CD14-positive monocyte (primary cell): ENCODE data around the gene NFIC. TPM values are rescaled to one million over a fixed set of nuclear protein-coding genes. Genes with fewer than 3 reads are reported as not detected.
A peak's percentile ranks its signal among the peaks of the same experiment; 100 is the strongest.

Experiments used
- DNase-seq, 3 donors: peaks; one replicate each; pipeline ENCODE4 v3.0.0-alpha.2; 2011 to 2022
- H2AFZ ChIP-seq: 2 replicates; pipeline ENCODE4 v1.6.0; 2012; ENCODE audit warnings: mild to moderate bottlenecking, low read depth, low read length, inconsistent platforms; ENCODE audit not compliant: insufficient read depth, poor library complexity, severe bottlenecking
- H3K27ac ChIP-seq, 2 donors: 1 replicate in 1 of 2; 2 replicates in 1 of 2; pipeline ENCODE4 v1.5.1; 2012 to 2013; ENCODE audit warnings: low read length in 2 of 2, control low read depth in 1 of 2, inconsistent platforms in 1 of 2, low read depth in 1 of 2, mild to moderate bottlenecking in 1 of 2
- H3K27me3 ChIP-seq, 2 donors: one replicate each; pipeline versions ENCODE4 v1.6.0 to v1.6.1; 2011 to 2013; ENCODE audit warnings: low read length in 2 of 2; ENCODE audit not compliant: control insufficient read depth in 2 of 2, insufficient read depth in 2 of 2
- H3K36me3 ChIP-seq, 2 donors: replicated peaks in 1 of 2; 1 replicate in 1 of 2; 2 replicates in 1 of 2; pipeline versions ENCODE4 v1.5.1 to v1.6.1; 2012 to 2013; ENCODE audit warnings: low read length in 2 of 2, control low read depth in 1 of 2, inconsistent platforms in 1 of 2, mild to moderate bottlenecking in 1 of 2; ENCODE audit not compliant: insufficient read depth in 2 of 2, control insufficient read depth in 1 of 2
- H3K4me1 ChIP-seq, 2 donors: 1 replicate in 1 of 2; 2 replicates in 1 of 2; pipeline versions ENCODE4 v1.5.1 to v1.6.1; 2012 to 2013; ENCODE audit warnings: low read length in 2 of 2, control low read depth in 1 of 2, inconsistent platforms in 1 of 2, mild to moderate bottlenecking in 1 of 2, moderate library complexity in 1 of 2; ENCODE audit not compliant: insufficient read depth in 2 of 2, control insufficient read depth in 1 of 2
- H3K4me2 ChIP-seq: replicated peaks from 2 replicates; pipeline ENCODE3; 2012; ENCODE audit warnings: low read length, moderate library complexity, mild to moderate bottlenecking; ENCODE audit not compliant: poor library complexity, severe bottlenecking; ENCODE audit errors: extremely low read depth
- H3K4me3 ChIP-seq, 3 experiments: fragments of 200-600 bp in 1 of 3; sonication (generic) in 1 of 3; replicated peaks in 1 of 3; 1 replicate in 2 of 3; 2 replicates in 1 of 3; pipeline ENCODE4 v1.5.1; 2011 to 2013; ENCODE audit warnings: low read length in 3 of 3, mild to moderate bottlenecking in 3 of 3, control low read depth in 2 of 3, low read depth in 2 of 3, inconsistent platforms in 1 of 3, moderate library complexity in 1 of 3
- H3K79me2 ChIP-seq: 2 replicates; pipeline ENCODE4 v1.6.0; 2012; ENCODE audit warnings: mild to moderate bottlenecking, control low read depth, inconsistent platforms, low read length, moderate library complexity; ENCODE audit not compliant: insufficient read depth
- H3K9ac ChIP-seq: 2 replicates; pipeline ENCODE4 v1.6.0; 2017; ENCODE audit warnings: low read length, mild to moderate bottlenecking; ENCODE audit not compliant: insufficient read depth, poor library complexity, severe bottlenecking
- H3K9me3 ChIP-seq, 2 donors: replicated peaks in 1 of 2; 1 replicate in 1 of 2; 2 replicates in 1 of 2; pipeline versions ENCODE4 v1.5.1 to v1.6.1; 2012 to 2013; ENCODE audit warnings: low read length in 2 of 2, control low read depth in 1 of 2; ENCODE audit not compliant: control insufficient read depth in 1 of 2, insufficient read depth in 1 of 2
- H4K20me1 ChIP-seq: 2 replicates; pipeline ENCODE4 v1.6.0; 2012; ENCODE audit warnings: mild to moderate bottlenecking, low read length, control low read depth, moderate library complexity; ENCODE audit not compliant: insufficient read depth
- H3K27ac Mint-ChIP-seq, 7 donors: one replicate each; pipeline ENCODE4 v1.8.0; 2020; ENCODE audit warnings: mild to moderate bottlenecking in 7 of 7, mixed read lengths in 7 of 7, moderate library complexity in 6 of 7, inconsistent platforms in 2 of 7
- H3K27me3 Mint-ChIP-seq, 3 donors: one replicate each; pipeline ENCODE4 v1.8.0; 2021 to 2022; ENCODE audit warnings: low read depth in 3 of 3, mild to moderate bottlenecking in 3 of 3, mixed read lengths in 3 of 3, moderate library complexity in 3 of 3, inconsistent platforms in 1 of 3
- H3K36me3 Mint-ChIP-seq, 2 donors: one replicate each; pipeline ENCODE4 v1.8.0; 2020; ENCODE audit warnings: mixed read lengths in 2 of 2, inconsistent platforms in 1 of 2, mild to moderate bottlenecking in 1 of 2
- H3K4me1 Mint-ChIP-seq: one replicate; pipeline ENCODE4 v1.8.0; 2020; ENCODE audit warnings: mild to moderate bottlenecking, mixed read lengths
- H3K4me3 Mint-ChIP-seq, 2 donors: one replicate each; pipeline ENCODE4 v1.8.0; 2020; ENCODE audit warnings: mild to moderate bottlenecking in 2 of 2, mixed read lengths in 2 of 2, moderate library complexity in 1 of 2
- H3K9me3 Mint-ChIP-seq, 7 donors: one replicate each; pipeline ENCODE4 v1.8.0; 2020 to 2022; ENCODE audit warnings: mixed read lengths in 7 of 7, mild to moderate bottlenecking in 6 of 7, moderate library complexity in 6 of 7, inconsistent platforms in 2 of 7
- WGBS: methylation state at CpG from one replicate; pipeline ENCODE4 v1.1.5; 2013; ENCODE audit warnings: missing lambda C conversion rate; ENCODE audit not compliant: insufficient coverage; 5-methylcytosine and 5-hydroxymethylcytosine counted together
- intact Hi-C, 2 donors: fragments of 100-400 bp; cut with micrococcal nuclease; formaldehyde crosslinking; loops; one replicate each; pipeline versions ENCODE4 v1.15.0 to v1.15.1; 2023
- polyA plus RNA-seq, 3 donors: library from polyadenylated mRNA; depleted of rRNA in 1 of 3; unstranded in 2 of 3; stranded (reverse) in 1 of 3; fragments of 300-500 nt in 2 of 3; fragments of >200 nt in 1 of 3; fragmentation: Illumina TruSeq in 2 of 3; gene quantifications; 1 replicate in 2 of 3; 2 replicates in 1 of 3; pipeline ENCODE4 v1.2.3, GENCODE V29; 2012 to 2021
- TF ChIP-seq, protein P1 (sequence below): fragments of 200-600 bp; IDR thresholded peaks from one replicate; pipeline ENCODE4 v1.8.0; 2022; ENCODE audit warnings: antibody characterized with exemption, mild to moderate bottlenecking

Gene NFIC
- polyA plus RNA-seq, 3 donors: 7.0 to 13.8 (median 11.5) TPM

DNA sequence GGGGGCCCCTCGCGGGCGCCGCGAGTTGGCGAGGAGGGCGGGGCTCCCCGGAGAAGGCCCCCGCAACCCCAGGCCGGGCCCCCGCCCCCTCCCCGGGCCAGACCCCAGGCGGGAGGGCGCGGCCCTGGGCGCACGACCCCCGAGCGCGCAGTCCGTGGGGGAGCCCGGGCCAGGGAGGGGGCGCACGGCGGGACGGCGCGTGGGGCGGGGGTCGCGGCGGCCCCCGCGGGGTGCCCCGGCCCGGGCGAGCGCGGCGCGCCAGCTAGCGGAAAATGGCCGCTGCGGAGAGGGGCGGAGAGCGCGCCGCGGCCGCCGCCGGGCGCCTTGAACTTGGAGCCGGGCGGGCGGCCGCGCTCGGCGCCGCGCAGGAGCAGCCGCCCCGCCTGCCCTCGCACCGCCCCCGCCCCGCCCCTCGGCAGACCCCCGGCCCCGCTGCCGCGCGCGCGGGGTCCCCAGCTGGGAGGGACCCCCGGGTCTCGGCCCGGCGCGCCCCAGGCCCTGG is 6.4 kb upstream of the NFIC start:
- TF ChIP-seq, protein P1, sequence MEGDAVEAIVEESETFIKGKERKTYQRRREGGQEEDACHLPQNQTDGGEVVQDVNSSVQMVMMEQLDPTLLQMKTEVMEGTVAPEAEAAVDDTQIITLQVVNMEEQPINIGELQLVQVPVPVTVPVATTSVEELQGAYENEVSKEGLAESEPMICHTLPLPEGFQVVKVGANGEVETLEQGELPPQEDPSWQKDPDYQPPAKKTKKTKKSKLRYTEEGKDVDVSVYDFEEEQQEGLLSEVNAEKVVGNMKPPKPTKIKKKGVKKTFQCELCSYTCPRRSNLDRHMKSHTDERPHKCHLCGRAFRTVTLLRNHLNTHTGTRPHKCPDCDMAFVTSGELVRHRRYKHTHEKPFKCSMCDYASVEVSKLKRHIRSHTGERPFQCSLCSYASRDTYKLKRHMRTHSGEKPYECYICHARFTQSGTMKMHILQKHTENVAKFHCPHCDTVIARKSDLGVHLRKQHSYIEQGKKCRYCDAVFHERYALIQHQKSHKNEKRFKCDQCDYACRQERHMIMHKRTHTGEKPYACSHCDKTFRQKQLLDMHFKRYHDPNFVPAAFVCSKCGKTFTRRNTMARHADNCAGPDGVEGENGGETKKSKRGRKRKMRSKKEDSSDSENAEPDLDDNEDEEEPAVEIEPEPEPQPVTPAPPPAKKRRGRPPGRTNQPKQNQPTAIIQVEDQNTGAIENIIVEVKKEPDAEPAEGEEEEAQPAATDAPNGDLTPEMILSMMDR: no peak
- intact Hi-C loops: no loop called here
- peaks cover 45% of the 10 kb centered on the region for H3K79me2 ChIP-seq
- H3K4me3 ChIP-seq: peak overlapping the region; percentile 85 to 90 (median 89)
- peaks cover 20 to 38% of the 10 kb centered on the region in 2 donors for H3K4me1 ChIP-seq
- H3K36me3 ChIP-seq: no peaks in the 10 kb centered on the region
- peaks cover 20% of the 10 kb centered on the region for H4K20me1 ChIP-seq
- under 1% methylated on average over 81 of the region's 81 CpGs for WGBS
- Mint-ChIP-seq H3K4me1 (peaks cover 31% of the 10 kb centered on the region), H3K36me3 (peaks cover 6% of the 10 kb centered on the region in 2 donors), H3K4me3 (peak overlapping the region; percentile 92 to 95), H3K27ac (no peak overlapping the region), H3K27me3 (peaks cover 18 to 23% (median 18%) of the 10 kb centered on the region in 3 donors), H3K9me3 (peaks cover 0 to 12% (median 2%) of the 10 kb centered on the region in 7 donors)
- H3K27ac ChIP-seq: peak overlapping the region in 1 of 2 donors; percentile 82
- peak in 1 of 3 donors; percentile 7 for DNase-seq
- peak overlapping the region; percentile 88 for H3K9ac ChIP-seq
- H3K27me3 ChIP-seq: peaks cover 6 to 17% of the 10 kb centered on the region in 2 donors
- peak overlapping the region; percentile 91 for H3K4me2 ChIP-seq
- no peaks in the 10 kb centered on the region for H3K9me3 ChIP-seq
- H2AFZ ChIP-seq: peak overlapping the region; percentile 85

DNA sequence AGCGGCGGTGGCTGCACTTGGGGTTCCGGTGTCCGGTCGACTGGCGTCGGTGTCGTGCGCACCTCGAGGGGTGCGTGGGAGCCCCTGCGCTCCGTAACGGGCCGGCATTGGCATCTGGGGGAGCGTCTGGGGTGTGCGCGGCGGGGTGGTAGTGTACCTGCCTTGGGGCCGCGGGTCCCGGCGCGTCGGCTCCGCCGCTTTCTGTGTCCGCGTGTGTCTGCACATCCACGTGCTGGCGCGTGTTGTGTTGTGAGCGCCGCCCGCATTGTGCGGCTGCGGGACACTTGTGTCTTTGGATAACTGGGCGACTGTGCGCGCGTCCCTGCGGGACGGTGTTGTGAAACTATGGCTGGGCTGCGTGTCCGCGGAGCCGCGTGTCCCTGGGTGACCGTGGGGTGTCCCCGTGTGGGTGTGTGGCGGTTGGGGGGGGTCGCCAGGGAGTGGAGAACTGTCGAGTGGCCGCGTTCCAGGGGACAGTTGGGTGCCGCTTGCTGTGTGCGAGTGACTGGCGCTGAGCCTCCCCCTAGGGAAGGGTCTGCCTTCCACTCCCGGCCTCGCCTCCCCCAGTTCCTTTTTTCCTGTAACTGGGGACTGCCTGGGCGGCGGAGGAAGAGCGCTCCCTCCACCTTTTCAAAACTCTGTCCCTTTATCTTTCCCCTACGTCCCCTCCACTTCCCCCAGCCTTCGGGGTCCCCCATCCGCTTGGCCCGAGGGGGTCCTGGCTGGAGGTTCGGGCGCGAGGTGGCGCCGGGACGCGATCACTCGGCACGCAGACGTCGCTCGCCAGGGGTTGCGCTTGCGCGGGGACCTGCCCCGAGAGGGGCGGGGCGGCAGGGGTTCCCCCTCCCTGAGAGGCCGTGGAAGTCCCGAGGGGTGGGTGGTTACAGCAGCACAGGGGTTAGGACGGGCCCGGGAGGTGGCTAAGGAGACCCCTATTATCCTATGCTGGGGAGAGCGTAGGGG is 5.7 kb upstream of the NFIC start:
- H3K79me2 ChIP-seq: peaks cover 52% of the 10 kb centered on the region
- H3K9me3 Mint-ChIP-seq: peaks cover 0 to 10% (median 2%) of the 10 kb centered on the region in 7 donors
- H3K9ac ChIP-seq: peak overlapping the region; percentile 69
- WGBS: under 1% methylated on average over 75 of the region's 90 CpGs
- peak overlapping the region; percentile 51 to 90 (median 89) for H3K4me3 ChIP-seq
- peaks cover 28 to 46% of the 10 kb centered on the region in 2 donors for H3K4me1 ChIP-seq
- H2AFZ ChIP-seq: peak overlapping the region; percentile 85
- H3K4me1 Mint-ChIP-seq: peaks cover 39% of the 10 kb centered on the region
- H3K27ac Mint-ChIP-seq: peak overlapping the region; percentile 80 to 93 (median 85)
- no peaks in the 10 kb centered on the region for H3K36me3 ChIP-seq
- peak overlapping the region; percentile 91 for H3K4me2 ChIP-seq
- DNase-seq: peak; percentile 37 to 64 (median 48)
- peaks cover 17 to 20% (median 18%) of the 10 kb centered on the region in 3 donors for H3K27me3 Mint-ChIP-seq
- peak overlapping the region; percentile 75 for H3K27ac ChIP-seq
- peaks cover 25% of the 10 kb centered on the region for H4K20me1 ChIP-seq
- TF ChIP-seq, protein P1: no peak
- peaks cover 6% of the 10 kb centered on the region in 2 donors for H3K36me3 Mint-ChIP-seq
- intact Hi-C loops: no loop called here
- H3K27me3 ChIP-seq: peaks cover 6 to 17% of the 10 kb centered on the region in 2 donors
- no peaks in the 10 kb centered on the region for H3K9me3 ChIP-seq
- peak overlapping the region; percentile 92 to 95 for H3K4me3 Mint-ChIP-seq
